GM23248 (cell line): Measurements from ENCODE around the gene TEX101.

Source experiments
- EZH2 ChIP-seq: fragments of 200-600 bp; sonication (generic); IDR thresholded peaks from 2 replicates; pipeline ENCODE4 v1.6.1; 2018; ENCODE audit warnings: antibody characterized with exemption, mild to moderate bottlenecking; ENCODE audit not compliant: insufficient read depth, poor library complexity, severe bottlenecking
- EZH2phosphoT487 ChIP-seq: fragments of 200-600 bp; sonication (generic); IDR thresholded peaks from 2 replicates; pipeline ENCODE4 v1.6.1; 2018; ENCODE audit warnings: antibody characterized with exemption, moderate library complexity, mild to moderate bottlenecking, low read depth; ENCODE audit not compliant: insufficient read depth

DNA sequence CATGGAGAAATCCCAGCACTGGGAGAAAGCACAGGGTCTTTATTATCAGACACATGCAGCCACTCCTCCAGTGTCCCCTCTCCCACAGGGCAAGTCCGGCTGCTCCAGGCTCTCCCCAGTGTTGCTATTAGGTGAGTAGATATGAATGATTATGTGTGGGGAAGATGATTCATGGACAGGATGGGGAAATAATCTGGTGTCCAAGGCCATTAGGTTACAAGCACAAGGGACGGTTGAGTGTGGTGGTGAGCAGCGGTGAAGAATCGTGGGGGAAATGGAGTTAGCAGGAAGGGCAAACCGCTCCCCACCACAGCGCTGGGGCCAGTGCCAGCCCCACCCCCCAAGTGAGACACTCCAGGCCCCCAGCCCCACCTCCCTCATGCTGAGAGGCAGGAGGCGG, 42.2 kb upstream of the TEX101 start:
- no peak for TF ChIP-seq EZH2phosphoT487
- TF ChIP-seq EZH2: no peak
